IPS DF 6.9 (cell line): ENCODE measurements around the gene DRD2.

Experiments used
- DNase-seq: peaks from one replicate; pipeline ENCODE4 v3.0.0-alpha.2; 2013; ENCODE audit warnings: low read depth, low spot score
- H3K27ac ChIP-seq: one replicate; pipeline ENCODE4 v1.5.1; 2013; ENCODE audit warnings: low read length, control low read depth
- H3K27me3 ChIP-seq: 2 replicates; pipeline ENCODE4 v1.6.1; 2013; ENCODE audit warnings: mild to moderate bottlenecking, low read length; ENCODE audit not compliant: control insufficient read depth, insufficient read depth
- H3K36me3 ChIP-seq: 2 replicates; pipeline ENCODE4 v1.6.1; 2013; ENCODE audit warnings: low read length; ENCODE audit not compliant: control insufficient read depth, insufficient read depth
- H3K4me1 ChIP-seq: 2 replicates; pipeline ENCODE4 v1.6.1; 2013; ENCODE audit warnings: low read length; ENCODE audit not compliant: control insufficient read depth, insufficient read depth
- H3K4me3 ChIP-seq: 2 replicates; pipeline ENCODE4 v1.5.1; 2013; ENCODE audit warnings: mild to moderate bottlenecking, low read length
- H3K9me3 ChIP-seq: 2 replicates; pipeline ENCODE4 v1.6.1; 2013; ENCODE audit warnings: low read length, inconsistent platforms; ENCODE audit not compliant: control insufficient read depth, insufficient read depth
- WGBS: extraction: QIAGEN DNeasy Blood & Tissue Kit; methylation state at CpG from one replicate; pipeline ENCODE4 v1.1.7; 2013; ENCODE audit warnings: mixed read lengths, missing lambda C conversion rate; ENCODE audit not compliant: insufficient read length, insufficient coverage; 5-methylcytosine and 5-hydroxymethylcytosine counted together

The DRD2 gene

DNA sequence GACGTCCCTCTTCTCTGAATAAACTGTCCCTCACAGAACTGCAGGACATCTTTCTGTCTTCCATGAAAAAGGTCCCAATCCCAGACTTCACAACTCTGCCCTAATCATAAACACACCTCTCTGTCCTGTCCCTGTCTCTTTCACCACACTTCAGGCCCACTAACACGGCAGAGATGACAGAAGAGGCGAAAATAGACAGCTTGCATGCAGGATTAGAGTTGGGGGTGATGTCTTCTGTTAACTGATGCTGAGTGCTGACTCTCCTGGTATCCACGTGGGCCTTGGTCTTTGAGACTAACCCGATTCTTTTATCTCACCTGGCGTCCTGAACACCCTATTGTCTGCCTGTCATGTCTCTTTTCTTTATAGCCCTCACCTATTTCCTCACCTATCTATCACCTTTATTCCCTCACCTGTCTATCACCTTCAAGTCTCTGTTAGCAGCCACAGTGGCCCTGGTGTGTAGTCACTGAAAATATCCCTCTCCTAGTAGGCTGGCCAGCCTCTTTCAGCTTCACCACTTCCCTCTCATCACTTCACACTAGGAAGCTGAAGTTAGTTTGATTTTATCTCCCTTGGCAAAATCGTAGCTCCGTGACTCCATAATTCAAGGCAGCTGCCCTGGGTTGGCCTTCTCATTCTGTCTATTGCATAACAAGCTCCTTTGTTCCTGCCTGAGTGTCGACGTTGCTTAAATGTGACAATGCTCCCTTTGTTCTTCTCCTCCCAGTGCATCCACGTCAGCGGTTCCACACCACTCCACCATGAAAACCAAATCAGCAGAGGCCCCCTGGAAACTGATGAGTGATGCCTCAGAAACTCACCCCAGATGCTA lies 30.6 kb upstream of the DRD2 start:
- no peaks in the 10 kb centered on the region for H3K27me3 ChIP-seq
- no peak overlapping the region for H3K4me3 ChIP-seq
- no peak for DNase-seq
- H3K9me3 ChIP-seq, result no peaks in the 10 kb centered on the region
- H3K27ac ChIP-seq, result no peak overlapping the region
- H3K4me1 ChIP-seq, result no peaks in the 10 kb centered on the region
- H3K36me3 ChIP-seq, result no peaks in the 10 kb centered on the region
- no CpG with 5 or more reads among the region's 12 CpGs for WGBS

DNA sequence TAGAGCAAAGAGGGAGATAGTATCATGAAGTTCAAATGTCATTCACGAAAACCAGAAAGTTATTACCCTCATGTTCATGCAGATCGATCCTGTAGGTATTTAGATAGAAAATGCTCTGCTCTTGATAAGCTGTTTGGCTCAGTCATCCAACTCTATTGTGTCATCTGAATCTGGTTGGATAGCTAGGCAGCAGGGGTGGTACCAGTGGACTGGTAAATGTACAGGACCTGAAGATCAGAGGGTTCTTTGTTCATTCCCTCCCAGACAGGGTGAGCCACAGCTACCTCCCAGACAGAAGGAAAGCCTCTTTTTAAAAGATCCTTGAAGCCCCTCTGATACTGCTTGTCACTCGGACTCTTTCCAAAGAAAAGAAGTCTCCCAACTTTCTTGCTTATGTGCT lies 29.8 kb upstream of the DRD2 start:
- Histone ChIP-seq H3K9me3 (no peaks in the 10 kb centered on the region), H3K27ac (no peak overlapping the region), H3K4me1 (no peaks in the 10 kb centered on the region), H3K27me3 (no peaks in the 10 kb centered on the region), H3K4me3 (no peak overlapping the region), H3K36me3 (no peaks in the 10 kb centered on the region)
- no peak for DNase-seq
- no CpG with 5 or more reads among the region's 3 CpGs for WGBS

DNA sequence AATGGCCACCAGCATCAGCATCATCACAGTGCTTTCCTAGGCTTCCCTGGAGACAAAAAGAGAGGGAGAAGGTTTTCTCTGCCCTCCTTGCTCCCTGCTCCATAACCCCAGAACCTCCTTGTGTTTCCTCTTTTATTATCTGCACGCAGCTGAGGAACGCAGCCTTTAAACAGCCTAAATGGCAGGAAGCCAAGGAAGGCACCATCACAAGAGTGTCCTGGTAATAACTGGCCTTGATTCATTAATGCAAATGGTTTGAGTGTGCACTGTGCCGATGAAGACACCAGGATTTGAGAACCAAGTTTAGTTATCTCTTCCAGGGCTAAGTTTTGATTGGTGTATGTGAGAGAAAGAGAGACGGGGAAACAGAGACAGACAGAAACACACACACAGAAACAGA lies 29.4 kb upstream of the DRD2 start:
- Histone ChIP-seq H3K27me3 (no peaks in the 10 kb centered on the region), H3K27ac (no peak overlapping the region), H3K4me3 (no peak overlapping the region), H3K9me3 (no peaks in the 10 kb centered on the region), H3K36me3 (no peaks in the 10 kb centered on the region), H3K4me1 (no peaks in the 10 kb centered on the region)
- no peak for DNase-seq
- no CpG with 5 or more reads among the region's 4 CpGs for WGBS

DNA sequence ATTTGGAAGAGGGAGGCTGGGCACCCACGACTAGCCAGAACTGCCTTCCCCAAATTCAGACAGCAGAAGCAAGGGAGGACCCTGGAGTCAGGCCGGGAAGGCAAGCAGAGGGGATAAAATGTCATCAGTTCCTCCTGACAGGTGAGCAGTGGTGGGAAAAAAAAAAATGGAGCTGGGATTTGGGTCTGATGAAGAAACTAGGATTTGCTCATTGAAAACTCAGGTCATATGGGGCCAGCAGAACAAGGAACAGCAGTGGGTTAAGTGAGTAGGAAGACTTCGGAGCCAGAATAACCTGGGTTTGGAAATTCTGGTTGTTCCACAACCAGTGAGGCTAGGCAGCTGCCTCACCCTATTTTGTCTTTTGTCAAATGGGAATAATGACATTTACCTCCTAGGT lies 28.9 kb upstream of the DRD2 start:
- H3K27me3 ChIP-seq, result no peaks in the 10 kb centered on the region
- no peak overlapping the region for H3K4me3 ChIP-seq
- WGBS, result no CpG with 5 or more reads among the region's 3 CpGs
- DNase-seq, result no peak
- no peaks in the 10 kb centered on the region for H3K4me1 ChIP-seq
- no peak overlapping the region for H3K27ac ChIP-seq
- no peaks in the 10 kb centered on the region for H3K36me3 ChIP-seq
- no peaks in the 10 kb centered on the region for H3K9me3 ChIP-seq

DNA sequence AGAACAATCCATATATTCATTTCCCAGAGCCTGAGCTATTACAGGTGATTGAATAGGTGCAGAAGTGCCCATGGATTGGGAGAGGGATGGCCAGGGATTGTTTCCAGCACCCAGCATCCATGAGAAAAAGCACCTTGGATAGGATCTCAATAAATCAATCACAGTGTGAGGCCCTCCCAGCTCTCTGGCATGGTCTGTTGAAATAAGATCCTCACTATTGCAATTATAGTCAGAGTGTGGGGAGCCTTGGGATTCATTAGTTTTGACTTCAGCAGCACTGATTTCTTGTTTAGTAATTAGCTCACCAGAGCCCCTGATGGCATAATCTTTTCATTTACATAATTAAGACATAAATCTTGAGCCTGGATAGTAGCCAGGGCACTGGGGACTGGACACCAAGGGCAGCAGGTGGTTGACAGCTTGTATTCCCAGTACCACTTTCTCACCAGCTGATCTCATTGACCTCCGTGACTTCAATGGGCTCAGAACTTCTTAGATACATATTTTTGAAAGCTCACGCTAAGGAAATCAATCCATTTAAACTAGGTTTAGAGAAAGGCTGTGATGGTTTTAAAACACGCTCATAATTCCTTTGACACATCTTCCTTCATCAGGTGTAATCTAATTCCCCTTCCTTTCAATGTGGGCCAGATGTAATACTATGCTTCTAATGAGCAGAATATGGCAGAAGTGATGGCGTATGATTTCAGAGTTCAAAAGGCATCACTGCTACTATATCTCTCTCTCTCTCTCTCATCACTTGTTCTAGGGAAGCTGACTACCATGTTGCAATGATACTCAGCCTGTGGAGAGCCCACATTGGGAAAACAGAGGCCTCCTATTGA lies 22.1 kb upstream of the DRD2 start:
- no peaks in the 10 kb centered on the region for H3K9me3 ChIP-seq
- H3K36me3 ChIP-seq, result no peaks in the 10 kb centered on the region
- WGBS, result no CpG with 5 or more reads among the region's 4 CpGs
- H3K27me3 ChIP-seq, result no peaks in the 10 kb centered on the region
- no peak overlapping the region for H3K27ac ChIP-seq
- H3K4me1 ChIP-seq, result no peaks in the 10 kb centered on the region
- no peak for DNase-seq
- no peak overlapping the region for H3K4me3 ChIP-seq

DNA sequence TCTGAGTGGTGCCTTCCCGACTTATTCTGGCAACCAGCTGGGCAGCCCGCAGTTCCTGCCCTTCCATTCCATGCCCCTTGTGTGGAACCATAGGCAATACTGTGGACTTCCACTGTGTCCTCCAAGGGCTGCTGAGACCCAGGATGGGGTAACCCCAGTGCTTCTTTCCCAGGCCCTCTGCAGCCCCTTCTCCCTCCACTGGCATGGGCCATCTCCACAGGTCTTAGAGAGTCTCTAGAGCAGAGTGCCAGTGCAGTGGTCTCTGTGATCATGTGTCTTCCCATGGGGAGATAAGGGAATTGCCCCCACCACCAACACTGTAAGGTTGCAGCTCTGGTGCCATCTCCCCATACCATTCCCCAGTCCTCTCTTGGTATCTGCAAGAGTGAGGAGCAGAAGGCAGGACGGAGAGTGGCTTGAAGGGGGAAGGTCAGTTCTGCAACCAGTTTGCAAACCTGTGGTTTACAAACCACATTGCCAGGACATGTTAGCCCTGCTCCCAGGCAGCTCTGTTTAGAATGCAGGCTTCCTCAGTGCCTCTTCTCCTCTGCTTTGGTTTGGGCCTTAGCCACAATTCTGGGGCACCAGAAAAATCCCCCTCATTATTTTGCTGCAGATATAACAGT lies 20.9 kb upstream of the DRD2 start:
- Histone ChIP-seq H3K9me3 (no peaks in the 10 kb centered on the region), H3K4me1 (no peaks in the 10 kb centered on the region), H3K36me3 (no peaks in the 10 kb centered on the region), H3K27me3 (no peaks in the 10 kb centered on the region), H3K27ac (no peak overlapping the region), H3K4me3 (no peak overlapping the region)
- no CpG with 5 or more reads among the region's 3 CpGs for WGBS
- no peak for DNase-seq

DNA sequence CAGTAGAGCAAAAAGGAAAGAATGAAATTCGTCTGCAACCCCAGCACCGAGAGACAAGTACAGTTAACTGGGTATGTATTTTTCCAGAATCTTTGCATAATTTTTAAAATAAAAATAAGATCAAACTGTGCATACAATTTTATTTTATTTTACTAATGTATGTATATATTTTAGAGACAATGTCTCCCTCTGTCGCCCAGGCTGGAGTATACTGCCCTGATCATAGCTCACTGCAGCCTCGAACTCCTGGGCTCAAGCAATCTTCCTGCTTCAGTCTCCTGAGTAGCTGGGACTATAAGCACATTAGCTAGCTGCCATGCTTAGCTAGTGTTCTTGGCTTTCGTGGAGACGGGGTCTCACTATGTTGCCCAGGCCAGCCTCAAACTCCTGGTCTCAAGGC lies 18.8 kb upstream of the DRD2 start:
- no peaks in the 10 kb centered on the region for H3K36me3 ChIP-seq
- WGBS, result no CpG with 5 or more reads among the region's 6 CpGs
- no peak overlapping the region for H3K27ac ChIP-seq
- no peaks in the 10 kb centered on the region for H3K4me1 ChIP-seq
- no peaks in the 10 kb centered on the region for H3K9me3 ChIP-seq
- H3K4me3 ChIP-seq, result no peak overlapping the region
- DNase-seq, result no peak
- no peaks in the 10 kb centered on the region for H3K27me3 ChIP-seq

DNA sequence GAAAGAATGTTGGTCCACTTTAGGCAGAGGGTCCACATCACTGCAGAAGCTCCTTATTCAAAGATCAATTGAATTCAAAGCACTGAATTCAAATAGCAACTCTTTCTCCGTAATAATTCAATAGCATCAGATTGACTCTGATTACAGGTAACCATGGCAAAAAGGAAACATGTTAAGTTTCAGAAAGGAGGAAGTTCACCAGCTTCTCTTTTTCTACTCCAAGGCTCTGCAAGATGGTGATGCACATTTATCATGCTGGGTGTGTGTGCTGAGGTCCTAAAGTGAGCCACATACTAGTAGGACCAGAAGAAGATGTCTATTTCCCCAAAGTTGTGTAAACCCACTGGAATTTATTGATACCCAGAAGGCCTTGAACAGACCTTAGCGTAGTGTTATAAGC lies 18.0 kb upstream of the DRD2 start:
- WGBS, result no CpG with 5 or more reads among the region's 2 CpGs
- DNase-seq, result no peak
- Histone ChIP-seq H3K4me1 (no peaks in the 10 kb centered on the region), H3K36me3 (no peaks in the 10 kb centered on the region), H3K27me3 (no peaks in the 10 kb centered on the region), H3K4me3 (no peak overlapping the region), H3K9me3 (no peaks in the 10 kb centered on the region), H3K27ac (no peak overlapping the region)

DNA sequence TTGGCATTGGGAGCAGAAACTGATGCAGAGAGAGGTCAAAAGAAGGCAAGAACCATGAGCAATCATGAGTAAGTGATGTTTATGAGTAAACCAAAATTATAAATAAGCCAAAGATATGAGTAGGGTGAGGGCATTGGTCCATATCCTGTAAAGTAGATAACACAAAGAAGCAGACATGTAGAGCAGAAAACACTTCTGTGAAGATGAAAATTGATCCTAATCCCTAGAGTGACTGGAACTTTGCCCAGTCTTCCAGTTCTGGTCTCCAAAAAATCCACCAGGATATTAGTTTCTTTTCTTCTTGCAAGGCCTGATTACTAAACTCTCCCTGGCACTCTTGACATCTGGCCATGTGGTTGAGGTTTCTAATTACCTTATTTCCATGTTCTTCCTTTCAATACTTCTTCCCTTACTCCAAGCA lies 13.7 kb upstream of the DRD2 start:
- Histone ChIP-seq H3K9me3 (no peaks in the 10 kb centered on the region), H3K27me3 (no peaks in the 10 kb centered on the region), H3K36me3 (no peaks in the 10 kb centered on the region), H3K27ac (no peak overlapping the region), H3K4me1 (no peaks in the 10 kb centered on the region), H3K4me3 (no peak overlapping the region)
- no peak for DNase-seq

DNA sequence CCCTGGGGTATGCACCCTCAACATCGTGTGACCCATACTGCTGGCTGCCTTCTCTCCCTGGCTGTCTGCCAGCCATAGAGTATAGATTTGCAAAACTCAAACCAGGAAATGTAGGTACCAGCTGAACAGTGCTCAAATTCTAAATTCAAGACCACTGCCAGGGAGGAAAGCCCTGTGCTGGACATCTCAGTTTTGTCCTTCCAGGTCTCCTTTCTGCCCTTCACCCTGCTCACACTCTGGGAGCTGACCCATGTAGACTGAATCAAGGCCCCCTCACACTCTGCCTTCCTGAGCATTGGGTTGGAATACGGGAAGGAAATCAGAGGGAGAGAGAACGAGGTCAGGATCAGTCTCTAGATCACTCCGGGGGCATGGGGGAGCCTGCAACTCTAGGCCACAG lies 12.4 kb upstream of the DRD2 start:
- H3K4me3 ChIP-seq, result no peak overlapping the region
- DNase-seq, result no peak
- no peaks in the 10 kb centered on the region for H3K9me3 ChIP-seq
- no peak overlapping the region for H3K27ac ChIP-seq
- H3K36me3 ChIP-seq, result no peaks in the 10 kb centered on the region
- H3K27me3 ChIP-seq, result no peaks in the 10 kb centered on the region
- H3K4me1 ChIP-seq, result no peaks in the 10 kb centered on the region
- no CpG with 5 or more reads among the region's 4 CpGs for WGBS
